IPS-18a (cell line): ENCODE results near the gene SPAG4.

Experiments
- H3K27ac ChIP-seq: one replicate; pipeline ENCODE4 v1.5.1; 2013; ENCODE audit warnings: low read length
- H3K27me3 ChIP-seq: one replicate; pipeline ENCODE4 v1.6.1; 2013; ENCODE audit warnings: mild to moderate bottlenecking, low read length; ENCODE audit not compliant: control insufficient read depth, insufficient read depth
- H3K36me3 ChIP-seq: one replicate; pipeline ENCODE4 v1.6.1; 2013; ENCODE audit warnings: low read depth, low read length; ENCODE audit not compliant: control insufficient read depth
- H3K4me1 ChIP-seq: one replicate; pipeline ENCODE4 v1.6.1; 2013; ENCODE audit warnings: low read depth, low read length; ENCODE audit not compliant: control insufficient read depth
- H3K4me3 ChIP-seq: one replicate; pipeline ENCODE4 v1.5.1; 2013; ENCODE audit warnings: low read length
- H3K9ac ChIP-seq: one replicate; pipeline ENCODE4 v1.6.1; 2013; ENCODE audit warnings: mild to moderate bottlenecking, low read length, moderate library complexity
- H3K9me3 ChIP-seq: one replicate; pipeline ENCODE4 v1.6.1; 2013; ENCODE audit warnings: low read depth, low read length; ENCODE audit not compliant: control insufficient read depth

Gene SPAG4

GRCh38 chr20:35664466-35665206, 49.0 kb downstream of the SPAG4 start, which contains the start of the genes CPNE1 and RBM12:
Gene CPNE1, minus strand, starts transcription at chr20:35664900. Its CDS starts 31,977 bp downstream, at chr20:35632923.
Gene RBM12, minus strand, starts transcription at chr20:35664900. Its CDS starts 9,578 bp downstream, at chr20:35655322.
- peak within 1 kb of the TSS; percentile 98 for H3K4me3 ChIP-seq
- peaks cover 25% of the 10 kb centered on the region for H3K4me1 ChIP-seq
- peak within 1 kb of the TSS; percentile 100 for H3K9ac ChIP-seq
- H3K9me3 ChIP-seq = no peaks in the 10 kb centered on the region
- no peaks in the 10 kb centered on the region for H3K27me3 ChIP-seq
- no peaks in the 10 kb centered on the region for H3K36me3 ChIP-seq
- H3K27ac ChIP-seq = peak within 1 kb of the TSS; percentile 97

GRCh38 chr20:35665949-35666288, 50.3 kb downstream of the SPAG4 start:
- no peak overlapping the region for H3K4me3 ChIP-seq
- no peaks in the 10 kb centered on the region for H3K27me3 ChIP-seq
- H3K4me1 ChIP-seq = peaks cover 19% of the 10 kb centered on the region
- no peak overlapping the region for H3K9ac ChIP-seq
- no peak overlapping the region for H3K27ac ChIP-seq
- peaks cover 9% of the 10 kb centered on the region for H3K36me3 ChIP-seq
- no peaks in the 10 kb centered on the region for H3K9me3 ChIP-seq

DNA sequence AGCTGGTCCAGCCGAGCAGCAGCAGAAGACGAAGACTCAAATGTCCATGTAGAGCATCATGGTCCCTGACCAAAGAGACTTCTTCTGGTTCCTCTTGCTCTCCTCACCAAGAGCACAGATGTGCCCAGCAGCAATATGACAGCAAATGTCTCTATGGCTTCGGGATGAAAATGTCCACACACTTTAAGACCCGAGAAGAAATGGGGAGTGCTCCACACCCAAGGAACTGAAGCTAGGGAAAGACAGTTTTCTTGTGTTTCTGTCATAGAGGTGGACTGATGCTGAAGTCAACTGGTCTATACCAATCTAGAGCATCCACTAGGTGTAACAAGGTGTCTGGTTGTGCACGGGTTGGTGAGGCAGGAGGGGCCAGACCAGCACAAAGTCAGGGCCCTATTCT, 53.6 kb downstream of the SPAG4 start:
- no peaks in the 10 kb centered on the region for H3K9me3 ChIP-seq
- no peak overlapping the region for H3K4me3 ChIP-seq
- peaks cover 14% of the 10 kb centered on the region for H3K36me3 ChIP-seq
- H3K27me3 ChIP-seq = no peaks in the 10 kb centered on the region
- no peak overlapping the region for H3K27ac ChIP-seq
- no peaks in the 10 kb centered on the region for H3K4me1 ChIP-seq
- H3K9ac ChIP-seq = no peak overlapping the region

- no peaks in the 10 kb centered on the region for H3K9me3 ChIP-seq
- H3K27ac ChIP-seq = no peak overlapping the region
- H3K27me3 ChIP-seq = no peaks in the 10 kb centered on the region
- H3K4me1 ChIP-seq = no peaks in the 10 kb centered on the region
- H3K9ac ChIP-seq = no peak overlapping the region
- no peak overlapping the region for H3K4me3 ChIP-seq
- peaks cover 17% of the 10 kb centered on the region for H3K36me3 ChIP-seq
Observed at GRCh38 chr20:35669681-35670080, 54.1 kb downstream of the SPAG4 start.
